Skeletal muscle cell (primary cell): ENCODE data around the gene DOCK1.

Experiments
- DNase-seq: peaks from one replicate; pipeline ENCODE4 v3.0.0-alpha.2; 2010; ENCODE audit warnings: low read depth
- H3K4me3 ChIP-seq: 2 replicates; pipeline ENCODE4 v1.5.1; 2011; ENCODE audit warnings: low read depth, mild to moderate bottlenecking, control low read depth, low read length, moderate library complexity

Gene DOCK1

DNA sequence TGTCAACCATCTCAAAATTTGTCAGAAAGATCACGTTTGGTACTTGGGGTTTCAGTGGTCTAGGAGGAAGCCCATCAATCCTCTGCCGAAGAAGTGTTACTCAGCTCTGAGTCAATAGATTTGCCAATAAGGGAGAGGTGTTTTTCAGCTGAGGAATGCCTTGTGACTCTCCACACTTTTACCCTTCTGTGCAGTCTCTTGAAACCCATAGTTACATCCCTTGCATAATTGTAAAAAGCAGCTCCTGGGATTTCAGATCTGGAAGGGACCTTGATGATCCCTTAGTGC is 243.6 kb downstream of the DOCK1 start:
- H3K4me3 ChIP-seq, result no peak overlapping the region
- DNase-seq, result no peak

DNA sequence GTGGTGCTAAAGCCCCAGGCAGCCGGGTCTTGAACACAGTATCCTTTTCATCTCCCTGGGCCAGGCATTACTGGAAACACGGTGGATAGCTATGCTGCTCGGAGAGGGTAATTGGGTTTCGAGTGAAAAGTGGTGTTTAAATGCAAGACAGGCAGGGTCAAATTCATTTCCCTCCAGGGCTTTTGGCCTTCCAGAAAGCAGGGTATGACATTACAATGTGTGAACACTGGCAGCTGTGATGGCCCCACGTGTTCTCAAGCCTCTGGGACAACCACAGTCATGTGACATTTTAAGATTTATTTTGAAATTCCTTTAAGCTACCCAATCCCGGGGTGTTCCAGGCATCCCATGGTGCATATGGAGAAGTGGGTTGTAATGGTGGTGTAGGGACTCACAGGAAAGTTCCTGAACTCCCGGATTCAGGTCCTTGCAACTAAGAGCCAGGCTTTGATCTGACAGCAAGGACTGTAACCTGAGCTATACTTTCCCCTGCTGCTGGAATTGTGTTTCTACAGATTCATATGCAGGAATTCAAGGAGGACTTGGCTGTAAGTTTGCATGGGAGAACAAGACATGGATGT is 244.4 kb downstream of the DOCK1 start:
- no peak for DNase-seq
- no peak overlapping the region for H3K4me3 ChIP-seq

DNA sequence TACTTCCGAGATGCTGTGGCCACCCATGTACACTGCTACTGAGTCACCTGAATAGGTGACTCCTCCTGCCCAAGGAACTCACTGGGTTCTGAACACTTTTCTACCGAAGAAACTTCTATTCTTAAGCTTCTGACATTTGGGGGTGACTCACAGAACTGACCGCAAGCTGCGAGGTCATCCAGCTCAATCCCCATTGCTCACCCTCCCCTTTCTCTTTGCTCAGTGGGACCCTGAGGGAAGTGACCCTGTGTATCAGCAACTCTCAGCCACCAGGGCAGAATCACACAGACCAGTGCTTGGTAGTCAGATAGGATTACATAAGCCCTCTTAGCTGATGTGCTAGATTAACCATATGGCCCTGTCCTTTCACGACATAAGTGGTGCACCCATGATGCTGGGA is 244.9 kb downstream of the DOCK1 start:
- DNase-seq, result no peak
- H3K4me3 ChIP-seq, result no peak overlapping the region

DNA sequence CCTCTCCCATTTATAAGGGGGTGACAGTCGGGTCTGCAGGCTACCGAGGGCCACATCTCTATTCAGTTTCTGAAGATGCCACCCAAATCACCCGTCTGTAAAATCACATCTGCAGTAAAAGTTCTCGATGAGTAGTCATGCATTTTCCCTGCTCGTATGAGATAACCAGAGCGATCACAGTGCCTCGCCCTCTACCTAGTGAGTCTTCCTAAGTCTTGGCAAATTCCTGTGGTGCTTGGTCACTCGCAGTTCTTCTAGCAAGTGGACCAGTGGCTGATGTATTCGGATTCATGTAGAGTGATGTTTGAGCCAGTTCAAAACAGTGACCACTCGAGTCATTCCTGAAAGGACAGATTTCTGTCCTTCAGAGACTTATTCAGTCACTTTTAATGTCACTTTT is 246.3 kb downstream of the DOCK1 start:
- no peak overlapping the region for H3K4me3 ChIP-seq
- no peak for DNase-seq

DNA sequence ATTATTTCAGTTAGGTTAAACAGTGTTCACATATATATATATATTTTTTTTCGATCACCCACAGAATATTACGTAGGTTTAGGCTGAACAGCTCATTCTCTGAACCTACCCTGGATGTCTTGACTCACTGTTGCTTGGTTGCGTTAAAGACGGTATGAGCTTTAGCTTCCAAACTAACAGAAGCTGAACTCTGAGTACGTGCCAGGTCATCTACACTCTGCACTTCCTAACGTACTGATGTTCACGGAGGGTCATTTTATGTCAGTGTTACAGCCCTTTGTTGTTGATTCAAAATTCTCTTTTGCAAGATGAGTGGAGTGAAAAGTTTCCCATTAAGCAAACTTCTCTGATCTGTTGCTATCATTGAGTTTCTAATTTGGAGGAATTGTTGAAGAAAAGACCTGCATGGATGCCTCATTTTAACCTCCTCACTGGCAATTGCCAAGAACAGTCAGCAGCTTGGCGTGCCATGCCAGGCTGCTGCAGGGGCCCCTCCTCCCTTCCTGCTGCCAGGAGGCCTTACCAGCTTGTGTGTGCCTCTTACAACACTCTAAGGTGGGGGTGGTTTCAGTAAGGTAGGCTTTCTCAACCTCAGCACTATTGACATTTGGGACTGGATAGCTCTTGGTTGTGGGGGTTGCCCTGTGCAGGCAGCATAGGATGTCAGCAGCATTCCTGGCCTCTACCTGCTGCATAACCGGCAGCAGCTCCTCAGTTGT is 246.9 kb downstream of the DOCK1 start:
- H3K4me3 ChIP-seq, result no peak overlapping the region
- DNase-seq, result no peak

DNA sequence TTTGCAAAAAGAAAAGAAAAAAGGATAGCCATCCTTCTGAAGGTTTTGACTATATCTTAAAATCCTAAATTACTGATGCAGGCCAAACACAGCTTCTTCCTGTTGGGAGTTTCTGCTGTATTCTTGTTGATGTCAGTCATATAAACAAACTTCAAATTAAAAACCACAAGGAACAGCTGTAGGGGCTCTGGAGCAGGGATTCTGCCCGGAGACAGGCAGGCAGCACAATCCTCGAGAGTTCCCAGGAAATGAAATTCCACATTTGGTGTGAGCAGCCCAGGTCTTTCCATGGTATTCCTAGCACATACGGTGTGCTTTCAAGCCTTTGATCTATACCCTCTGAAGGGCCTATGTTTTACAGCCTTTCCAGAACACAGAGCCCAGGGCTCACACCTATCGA is 248.0 kb downstream of the DOCK1 start:
- no peak for DNase-seq
- H3K4me3 ChIP-seq, result no peak overlapping the region

- H3K4me3 ChIP-seq, result no peak overlapping the region
- no peak for DNase-seq
Measured at GRCh38 chr10:127154831-127155620, 249.8 kb downstream of the DOCK1 start.

- H3K4me3 ChIP-seq, result no peak overlapping the region
- no peak for DNase-seq
Measured at GRCh38 chr10:127157089-127157488, 251.9 kb downstream of the DOCK1 start.

GRCh38 chr10:127157506-127158200 is 252.4 kb downstream of the DOCK1 start:
- no peak overlapping the region for H3K4me3 ChIP-seq
- DNase-seq, result no peak

- DNase-seq, result no peak
- no peak overlapping the region for H3K4me3 ChIP-seq
Measured at GRCh38 chr10:127158662-127159061, 253.4 kb downstream of the DOCK1 start.

GRCh38 chr10:127159648-127160245 is 254.5 kb downstream of the DOCK1 start:
- H3K4me3 ChIP-seq, result no peak overlapping the region
- DNase-seq, result no peak

DNA sequence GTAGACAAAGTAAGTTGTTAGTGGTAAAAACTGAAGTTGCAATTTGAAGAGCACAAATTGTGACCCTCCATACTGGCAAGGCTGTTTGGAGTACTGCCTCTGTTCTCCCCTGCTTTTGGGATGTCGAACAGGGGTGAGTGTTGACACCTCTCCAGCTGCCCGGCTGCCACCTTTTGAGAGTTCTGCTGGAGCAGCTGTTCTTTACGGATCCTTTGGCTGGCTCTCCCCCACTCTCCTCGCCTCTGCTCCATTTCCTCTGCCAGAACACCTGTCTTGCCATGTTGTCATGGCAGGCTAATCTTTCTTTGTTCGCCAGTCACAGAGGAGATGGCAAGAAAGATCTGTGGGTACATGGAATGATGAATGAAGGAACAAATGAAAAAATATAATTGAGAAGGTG is 256.3 kb downstream of the DOCK1 start:
- no peak for DNase-seq
- no peak overlapping the region for H3K4me3 ChIP-seq

DNA sequence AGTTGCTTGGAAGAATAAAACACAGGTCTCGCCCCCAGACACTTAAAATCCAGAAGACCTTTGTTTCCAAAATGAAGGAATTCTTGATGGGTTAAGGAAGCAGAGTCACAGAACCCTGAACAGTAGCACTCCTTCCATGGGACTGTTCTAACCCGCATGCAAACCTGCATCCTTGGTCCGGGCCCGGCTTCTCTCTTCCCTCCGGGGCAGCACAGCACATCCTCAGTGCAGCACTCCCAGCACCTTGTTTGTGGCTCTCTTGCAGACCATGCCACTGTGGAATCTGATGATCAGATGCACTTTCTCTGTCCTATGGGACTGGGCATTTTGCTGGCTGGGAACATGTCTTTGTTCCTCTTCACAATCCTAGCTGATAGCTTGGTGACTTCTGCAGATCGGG is 257.6 kb downstream of the DOCK1 start:
- H3K4me3 ChIP-seq, result no peak overlapping the region
- no peak for DNase-seq

- no peak overlapping the region for H3K4me3 ChIP-seq
- DNase-seq, result no peak
Measured at GRCh38 chr10:127168261-127168660, 263.0 kb downstream of the DOCK1 start.

GRCh38 chr10:127174866-127175265 is 269.6 kb downstream of the DOCK1 start:
- H3K4me3 ChIP-seq, result no peak overlapping the region

DNA sequence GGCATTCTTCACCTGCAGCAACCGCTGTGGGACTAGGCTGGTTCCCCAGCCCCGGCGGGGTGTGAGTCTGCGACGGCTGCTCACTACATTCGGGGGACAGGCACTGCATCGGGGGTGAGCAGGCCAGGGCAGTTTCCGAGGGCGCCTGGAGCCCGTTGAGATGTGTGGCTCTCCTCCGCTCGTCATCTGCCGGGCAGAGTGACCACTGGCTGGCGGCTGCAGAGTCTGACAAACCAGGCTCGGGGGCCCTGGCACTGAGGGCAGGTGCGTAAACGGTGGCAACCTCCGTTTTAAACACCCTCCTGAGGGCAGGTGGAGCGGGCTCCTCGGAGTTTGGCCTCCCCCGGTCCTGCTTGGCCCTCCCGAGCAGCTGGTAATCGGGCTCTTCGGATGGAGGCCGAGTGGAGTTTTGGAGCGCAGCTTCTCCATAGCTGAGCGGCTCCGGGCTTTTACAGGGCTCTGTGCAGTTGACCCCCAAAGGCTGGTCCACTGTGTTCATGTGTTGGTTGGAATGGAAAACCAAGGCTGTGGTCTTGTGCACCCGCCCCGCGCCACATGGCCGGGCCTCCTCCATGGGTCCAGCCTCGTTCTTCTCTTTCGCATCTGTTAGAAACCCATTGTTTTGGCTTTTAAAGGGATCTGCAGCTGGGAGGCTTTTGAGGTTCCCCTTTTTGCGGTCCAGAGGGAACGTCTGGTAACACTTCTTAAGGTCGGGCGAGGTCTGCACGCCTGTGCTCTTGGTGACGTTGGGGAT is 270.3 kb downstream of the DOCK1 start:
- no peak overlapping the region for H3K4me3 ChIP-seq
- no peak for DNase-seq

More at GRCh38 chr10:127174866-127175265, 269.6 kb downstream of the DOCK1 start:
- no peak for DNase-seq

DNA sequence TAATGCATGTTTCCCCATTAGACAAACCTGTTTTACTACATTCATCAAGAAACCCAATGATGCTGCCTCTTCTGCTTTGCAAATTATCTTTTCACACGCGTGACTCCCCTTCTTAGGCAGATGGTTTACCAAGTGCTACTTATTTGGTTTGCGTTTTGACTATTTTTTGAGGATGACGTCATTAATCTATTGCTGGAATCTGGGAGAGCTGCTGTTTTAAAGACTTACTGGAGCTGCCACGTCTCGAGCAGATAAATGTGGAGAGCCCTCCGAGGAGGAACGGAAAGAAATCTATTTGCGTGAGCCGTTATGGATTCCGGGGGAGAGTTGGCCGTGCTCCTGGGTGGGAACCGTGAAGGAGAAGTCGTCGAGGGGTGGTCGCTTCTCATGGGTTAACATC is 271.4 kb downstream of the DOCK1 start:
- H3K4me3 ChIP-seq, result no peak overlapping the region
- DNase-seq, result no peak

- no peak overlapping the region for H3K4me3 ChIP-seq
- no peak for DNase-seq
Measured at GRCh38 chr10:127179612-127180250, 274.5 kb downstream of the DOCK1 start.

DNA sequence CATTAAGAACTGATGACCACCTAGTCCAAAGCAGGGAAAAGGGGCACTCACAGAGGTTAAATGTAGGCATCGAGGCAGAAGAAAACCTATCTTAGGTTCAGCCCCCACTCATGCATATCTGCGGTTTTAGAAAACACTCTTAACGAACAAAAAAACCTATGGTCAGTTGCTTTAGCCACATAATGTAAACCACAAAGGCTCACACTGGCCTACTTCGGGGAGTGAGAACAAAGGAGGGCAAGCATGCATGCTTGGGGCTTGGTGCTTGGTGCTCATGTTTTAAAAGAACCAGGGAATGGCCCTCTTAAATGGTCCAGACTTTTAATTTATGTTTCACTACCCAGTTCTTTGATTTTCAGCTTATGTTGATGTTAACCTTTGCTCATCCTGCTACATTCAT is 276.9 kb downstream of the DOCK1 start:
- H3K4me3 ChIP-seq, result no peak overlapping the region
- no peak for DNase-seq
